Subcutaneous adipose tissue (tissue), 4 donors: ENCODE measurements around the gene ADAMTS16. TPM values are rescaled to one million over a fixed set of nuclear protein-coding genes. Genes with fewer than 3 reads are reported as not detected.

Experiments used
- total RNA-seq, 4 donors: library from RNA; depleted of rRNA; stranded (reverse); fragments of >200 nt; gene quantifications; one replicate each; pipeline ENCODE4 v1.1.0, GENCODE V29; 2016
- TF ChIP-seq, protein P1 (sequence below): fragments of 450-650 bp; IDR thresholded peaks from one replicate; pipeline ENCODE4 v1.5.1; 2016; ENCODE audit warnings: low read depth, mild to moderate bottlenecking, control low read depth, antibody characterized with exemption, moderate library complexity

Gene ADAMTS16
- total RNA-seq, 4 donors from 2014 or later: 0.66 to 2.0 (median 0.88) TPM

DNA sequence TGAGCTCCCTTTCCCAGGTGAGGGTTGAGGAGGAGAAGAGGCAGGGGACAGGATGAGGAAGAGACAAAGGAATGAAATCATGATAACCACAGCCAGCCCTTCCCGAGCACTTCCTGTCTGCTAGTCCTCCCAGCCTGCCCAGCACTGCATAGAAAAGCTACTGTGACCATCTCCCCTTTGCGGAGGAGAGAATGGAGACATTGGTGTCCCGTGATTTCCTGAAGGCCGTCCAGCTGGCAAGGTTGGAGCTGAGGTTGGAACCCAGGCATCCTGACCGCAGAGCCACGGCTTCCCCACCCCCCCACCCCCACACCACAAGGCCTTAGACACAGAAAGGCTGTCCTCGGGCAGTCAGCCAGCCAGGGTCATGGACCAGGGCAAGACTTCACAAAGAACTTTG, 151.2 kb downstream of the ADAMTS16 start:
- TF ChIP-seq, protein P1, sequence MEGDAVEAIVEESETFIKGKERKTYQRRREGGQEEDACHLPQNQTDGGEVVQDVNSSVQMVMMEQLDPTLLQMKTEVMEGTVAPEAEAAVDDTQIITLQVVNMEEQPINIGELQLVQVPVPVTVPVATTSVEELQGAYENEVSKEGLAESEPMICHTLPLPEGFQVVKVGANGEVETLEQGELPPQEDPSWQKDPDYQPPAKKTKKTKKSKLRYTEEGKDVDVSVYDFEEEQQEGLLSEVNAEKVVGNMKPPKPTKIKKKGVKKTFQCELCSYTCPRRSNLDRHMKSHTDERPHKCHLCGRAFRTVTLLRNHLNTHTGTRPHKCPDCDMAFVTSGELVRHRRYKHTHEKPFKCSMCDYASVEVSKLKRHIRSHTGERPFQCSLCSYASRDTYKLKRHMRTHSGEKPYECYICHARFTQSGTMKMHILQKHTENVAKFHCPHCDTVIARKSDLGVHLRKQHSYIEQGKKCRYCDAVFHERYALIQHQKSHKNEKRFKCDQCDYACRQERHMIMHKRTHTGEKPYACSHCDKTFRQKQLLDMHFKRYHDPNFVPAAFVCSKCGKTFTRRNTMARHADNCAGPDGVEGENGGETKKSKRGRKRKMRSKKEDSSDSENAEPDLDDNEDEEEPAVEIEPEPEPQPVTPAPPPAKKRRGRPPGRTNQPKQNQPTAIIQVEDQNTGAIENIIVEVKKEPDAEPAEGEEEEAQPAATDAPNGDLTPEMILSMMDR: no peak

DNA sequence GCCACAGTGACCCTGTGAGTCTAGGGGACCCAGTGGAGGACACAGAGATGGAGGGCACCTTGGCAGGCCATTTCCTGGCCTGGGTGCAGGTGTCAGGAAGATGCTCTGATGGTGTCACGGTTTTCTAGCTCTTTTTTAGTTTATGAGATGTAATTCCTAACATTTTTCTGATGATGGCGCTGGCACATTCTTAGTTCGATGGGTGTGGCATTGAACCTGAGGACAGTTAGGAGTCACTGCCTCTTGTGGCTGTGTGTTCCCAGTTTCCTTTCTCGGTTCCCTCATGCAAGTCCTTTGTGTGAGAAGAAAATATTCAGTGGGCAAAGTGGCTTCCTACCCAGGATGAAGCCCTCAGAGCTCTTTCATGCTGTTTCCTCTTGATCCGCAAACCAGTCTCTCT, 152.9 kb downstream of the ADAMTS16 start:
- TF ChIP-seq, protein P1: no peak

DNA sequence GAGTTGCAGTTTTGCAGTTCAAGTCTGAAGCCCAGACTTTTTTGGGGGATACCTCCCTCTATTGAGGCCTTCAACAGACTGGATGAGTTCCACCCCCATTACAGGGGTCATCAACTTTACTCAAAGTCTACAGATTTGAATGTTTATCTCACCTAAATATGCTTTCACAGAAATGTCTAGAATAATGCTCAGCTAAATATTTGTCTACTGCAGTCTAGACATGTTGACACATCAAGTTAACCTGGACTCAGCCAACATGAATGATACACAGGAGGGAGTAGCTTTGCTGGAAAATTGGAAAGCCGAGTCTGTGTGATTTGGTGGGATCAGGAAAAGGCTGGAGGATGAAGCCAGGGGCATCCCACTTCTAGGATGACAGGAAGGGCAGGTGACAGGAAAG, 154.3 kb downstream of the ADAMTS16 start:
- TF ChIP-seq, protein P1: no peak

DNA sequence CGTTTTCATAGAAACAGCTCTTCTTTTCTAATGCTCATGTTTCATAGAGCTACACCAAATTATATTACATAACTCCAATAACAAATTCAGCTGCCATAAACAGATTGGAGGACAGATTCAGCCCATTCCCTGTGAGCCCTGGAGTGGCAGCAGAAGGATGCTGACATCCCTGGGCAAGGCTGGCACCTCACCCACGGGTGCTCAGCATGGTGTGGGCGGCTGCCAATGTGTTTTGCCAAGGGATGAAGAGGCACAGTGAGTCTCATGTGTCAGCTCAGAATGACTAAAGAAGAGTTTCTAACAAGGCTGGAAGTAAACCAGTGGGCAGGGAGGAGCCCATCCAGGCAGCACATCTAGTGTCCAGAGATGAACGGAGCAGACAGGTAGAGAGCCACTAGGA, 155.2 kb downstream of the ADAMTS16 start:
- TF ChIP-seq, protein P1: no peak

DNA sequence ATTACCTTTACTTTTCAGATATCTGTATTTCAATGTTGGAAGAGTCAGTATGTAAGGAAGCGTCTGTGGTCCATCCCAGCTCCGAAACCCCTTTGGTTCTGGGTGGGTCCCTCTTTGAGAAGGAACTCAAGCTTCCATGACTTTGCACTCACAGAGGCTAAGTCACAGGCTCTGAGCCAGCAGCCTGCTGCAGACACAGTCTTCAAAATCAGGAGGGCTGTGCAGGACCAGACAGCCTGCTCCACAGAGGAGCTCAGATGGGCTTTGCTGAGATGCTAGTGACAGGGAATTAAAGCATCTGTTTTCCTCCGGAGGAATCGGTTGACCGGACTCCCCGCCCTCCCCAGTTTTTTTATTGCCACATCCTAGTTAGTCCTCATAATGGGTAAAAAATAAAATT, 155.9 kb downstream of the ADAMTS16 start:
- TF ChIP-seq, protein P1: no peak

DNA sequence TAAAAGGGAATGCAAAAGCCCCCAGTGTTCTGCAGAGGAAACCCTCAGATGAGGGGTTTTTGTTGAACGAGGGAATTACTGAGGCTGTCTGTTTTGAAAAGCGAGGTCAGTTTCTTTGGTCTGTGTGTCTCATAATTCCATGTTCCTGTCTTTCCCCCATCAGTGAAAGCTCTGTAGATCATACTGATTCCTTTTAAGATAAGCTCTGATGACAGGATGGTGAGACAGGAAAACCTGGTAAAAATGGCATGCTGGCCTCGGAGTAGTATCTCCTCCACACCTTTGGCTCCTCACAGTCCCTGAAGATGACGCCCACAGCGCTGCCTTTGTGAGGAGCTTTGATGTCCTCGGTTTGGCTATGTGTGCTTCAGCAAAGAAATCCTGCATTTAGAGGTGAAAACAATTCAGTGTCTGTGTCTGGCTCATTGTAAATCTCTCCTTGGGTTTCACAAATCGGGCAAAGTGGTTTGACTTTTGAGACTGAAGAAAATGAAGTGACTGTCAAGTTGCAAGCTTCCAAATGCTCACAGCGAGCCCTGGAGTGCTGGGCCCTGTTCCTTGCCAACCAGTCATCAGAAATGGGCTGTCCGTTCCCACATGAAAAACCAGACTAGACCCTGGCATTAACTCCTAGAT, 157.4 kb downstream of the ADAMTS16 start:
- TF ChIP-seq, protein P1: no peak

DNA sequence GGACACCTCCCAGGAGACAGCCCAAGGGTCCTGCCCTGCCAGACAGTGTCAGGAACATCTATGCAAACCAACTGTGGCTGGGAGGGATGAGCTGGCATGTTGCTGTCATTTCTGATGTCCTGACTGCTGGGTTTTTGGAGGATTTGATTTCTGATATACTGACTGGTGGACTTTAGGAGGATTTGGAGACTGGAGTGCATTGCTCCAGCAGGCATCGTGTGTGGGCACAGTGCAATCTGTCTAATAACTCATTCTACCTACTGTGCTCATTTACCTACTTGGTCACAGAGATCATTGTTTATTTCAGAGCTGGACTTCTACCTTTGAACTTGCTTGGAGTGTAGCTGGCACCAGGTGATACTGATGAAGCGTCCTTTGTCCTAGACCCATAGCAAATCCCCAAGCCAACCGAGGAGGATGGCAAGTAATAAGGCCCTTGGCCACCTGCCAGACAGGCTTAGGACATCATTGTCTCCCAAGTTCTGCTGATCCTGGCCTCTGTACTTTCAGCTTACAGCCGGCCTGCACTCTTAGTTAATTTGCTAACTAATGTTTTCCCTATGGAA, 158.0 kb downstream of the ADAMTS16 start:
- TF ChIP-seq, protein P1: no peak
